Fibroblast of lung (primary cell): ENCODE measurements around the gene HSD17B8. TPM values are rescaled to one million over a fixed set of nuclear protein-coding genes. Genes with fewer than 3 reads are reported as not detected.

Experiments used
- DNase-seq, 2 donors: peaks; one replicate each; pipeline versions ENCODE4 v3.0.0 to v3.0.0-alpha.2; 2010; ENCODE audit warnings: low read depth in 2 of 2
- H2AFZ ChIP-seq: 2 replicates; pipeline ENCODE4 v1.5.1; 2012; ENCODE audit warnings: low read length, control low read depth, inconsistent platforms
- H3K27ac ChIP-seq: 2 replicates; pipeline ENCODE4 v1.5.1; 2011; ENCODE audit warnings: low read length, control low read depth; ENCODE audit not compliant: insufficient read depth
- H3K27me3 ChIP-seq: 2 replicates; pipeline ENCODE4 v1.5.1; 2011; ENCODE audit warnings: mild to moderate bottlenecking, low read length; ENCODE audit not compliant: control insufficient read depth, insufficient read depth
- H3K36me3 ChIP-seq: 2 replicates; pipeline ENCODE4 v1.5.1; 2011; ENCODE audit warnings: low read length; ENCODE audit not compliant: control insufficient read depth, insufficient read depth
- H3K4me1 ChIP-seq: 2 replicates; pipeline ENCODE4 v1.5.1; 2011; ENCODE audit warnings: low read length; ENCODE audit not compliant: control insufficient read depth, insufficient read depth; ENCODE audit errors: extremely low read depth
- H3K4me2 ChIP-seq: 2 replicates; pipeline ENCODE4 v1.5.1; 2011; ENCODE audit warnings: low read length, control low read depth; ENCODE audit not compliant: insufficient read depth; ENCODE audit errors: extremely low read depth
- H3K4me3 ChIP-seq, 4 experiments: fragments of 200-600 bp in 1 of 4; sonication (generic) in 1 of 4; replicated peaks in 1 of 4; 2 replicates each; pipeline ENCODE4 v1.5.1; 2011 to 2016; ENCODE audit warnings: low read length in 4 of 4, low read depth in 3 of 4, mild to moderate bottlenecking in 3 of 4, control low read depth in 2 of 4, inconsistent platforms in 1 of 4, mixed read lengths in 1 of 4; ENCODE audit not compliant: insufficient read depth in 1 of 4; ENCODE audit errors: control extremely low read depth in 1 of 4
- H3K79me2 ChIP-seq: 2 replicates; pipeline ENCODE4 v1.5.1; 2012; ENCODE audit warnings: mild to moderate bottlenecking, low read length, inconsistent platforms; ENCODE audit not compliant: control insufficient read depth, insufficient read depth
- H3K9ac ChIP-seq: 2 replicates; pipeline ENCODE4 v1.5.1; 2011; ENCODE audit warnings: mild to moderate bottlenecking, low read length, control low read depth; ENCODE audit not compliant: insufficient read depth
- H3K9me3 ChIP-seq: 2 replicates; pipeline ENCODE4 v1.5.1; 2012; ENCODE audit warnings: low read depth, low read length; ENCODE audit not compliant: control insufficient read depth, insufficient read depth
- H4K20me1 ChIP-seq: 2 replicates; pipeline ENCODE4 v1.5.1; 2011; ENCODE audit warnings: low read length; ENCODE audit not compliant: control insufficient read depth, insufficient read depth; ENCODE audit errors: extremely low read depth
- CTCF ChIP-seq, 2 donors: IDR thresholded peaks in 1 of 2; conservative IDR thresholded peaks in 1 of 2; 1 replicate in 1 of 2; 2 replicates in 1 of 2; pipeline ENCODE4 v1.5.1; 2011 to 2012; ENCODE audit warnings: low read length in 2 of 2, control low read depth in 1 of 2, inconsistent platforms in 1 of 2, low read depth in 1 of 2, mild to moderate bottlenecking in 1 of 2
- EZH2 ChIP-seq: IDR thresholded peaks from 2 replicates; pipeline ENCODE4 v1.5.1; 2012; ENCODE audit warnings: low read length, control low read depth, mild to moderate bottlenecking; ENCODE audit errors: missing control alignments
- polyA plus RNA-seq, 2 donors: library from polyadenylated mRNA; depleted of rRNA in 1 of 2; stranded (reverse) in 1 of 2; unstranded in 1 of 2; fragments of >200 nt; gene quantifications; 2 replicates each; pipeline ENCODE4 v1.2.1, GENCODE V29; 2011 to 2012; ENCODE audit warnings: missing spikeins in 1 of 2
- total RNA-seq: library from RNA; depleted of rRNA; stranded (reverse); fragments of >200 nt; gene quantifications from 2 replicates; pipeline ENCODE4 v1.2.1, GENCODE V29; 2014

HSD17B8 gene
- total and polyA plus RNA-seq, 2 donors (not counting 1 experiment from before 2014, with no cell fraction given): 4.9 to 11.4 TPM

DNA sequence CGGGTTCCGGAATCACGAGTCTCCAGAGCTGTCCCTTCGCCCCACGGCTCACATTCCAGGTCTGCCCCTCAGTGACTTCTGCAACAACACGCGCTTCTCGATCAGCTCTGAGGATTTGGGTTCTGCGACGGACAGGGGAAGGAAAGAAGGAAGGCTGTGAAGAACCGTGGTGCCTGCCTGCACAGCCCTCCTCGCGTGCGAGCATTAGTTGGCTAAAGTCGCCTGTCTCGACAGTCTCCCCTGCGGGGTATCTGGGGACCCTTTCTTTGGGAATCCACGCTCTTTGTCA, 44.1 kb downstream of the HSD17B8 start:
- peak overlapping the region; percentile 100 for H3K4me2 ChIP-seq
- no peaks in the 10 kb centered on the region for H3K79me2 ChIP-seq
- H3K27ac ChIP-seq: peak overlapping the region; percentile 94
- no peaks in the 10 kb centered on the region for H3K9me3 ChIP-seq
- H3K4me1 ChIP-seq: peaks cover 16% of the 10 kb centered on the region
- H3K9ac ChIP-seq: peak overlapping the region; percentile 81
- H4K20me1 ChIP-seq: no peaks in the 10 kb centered on the region
- TF ChIP-seq CTCF (conservative IDR thresholded peaks at IDR 0.05 in 1 of 2, IDR thresholded peaks at IDR 0.05 in 1 of 2; ENCODE audit: low read depth in 1 of 2, low read length in 2 of 2): no peak
- TF ChIP-seq EZH2: no peak
- H2AFZ ChIP-seq: peak overlapping the region; percentile 80
- no peaks in the 10 kb centered on the region for H3K36me3 ChIP-seq
- peak in 1 of 2 donors; percentile 48 for DNase-seq
- H3K27me3 ChIP-seq: no peaks in the 10 kb centered on the region
- peak overlapping the region; percentile 42 to 68 (median 57) for H3K4me3 ChIP-seq

- H4K20me1 ChIP-seq: no peaks in the 10 kb centered on the region
- peak overlapping the region; percentile 81 for H3K9ac ChIP-seq
- H3K27me3 ChIP-seq: no peaks in the 10 kb centered on the region
- H3K4me2 ChIP-seq: peak overlapping the region; percentile 100
- H3K79me2 ChIP-seq: no peaks in the 10 kb centered on the region
- H3K4me3 ChIP-seq: peak overlapping the region; percentile 42 to 86 (median 58)
- H3K9me3 ChIP-seq: no peaks in the 10 kb centered on the region
- peak; percentile 99 for DNase-seq
- peak overlapping the region; percentile 94 for H3K27ac ChIP-seq
- H2AFZ ChIP-seq: peak overlapping the region; percentile 80
- no peak for TF ChIP-seq CTCF (conservative IDR thresholded peaks at IDR 0.05 in 1 of 2, IDR thresholded peaks at IDR 0.05 in 1 of 2; ENCODE audit: low read depth in 1 of 2, low read length in 2 of 2)
- no peak for TF ChIP-seq EZH2
- no peaks in the 10 kb centered on the region for H3K36me3 ChIP-seq
- H3K4me1 ChIP-seq: peaks cover 16% of the 10 kb centered on the region
Measured at GRCh38 chr6:33248932-33249731, 44.7 kb downstream of the HSD17B8 start.

- peaks cover 16% of the 10 kb centered on the region for H3K4me1 ChIP-seq
- H3K9ac ChIP-seq: peak overlapping the region; percentile 54
- TF ChIP-seq EZH2: no peak
- TF ChIP-seq CTCF (conservative IDR thresholded peaks at IDR 0.05 in 1 of 2, IDR thresholded peaks at IDR 0.05 in 1 of 2; ENCODE audit: low read depth in 1 of 2, low read length in 2 of 2): no peak
- no peaks in the 10 kb centered on the region for H4K20me1 ChIP-seq
- H3K4me2 ChIP-seq: peak overlapping the region; percentile 95
- H2AFZ ChIP-seq: peak overlapping the region; percentile 9
- H3K27me3 ChIP-seq: no peaks in the 10 kb centered on the region
- peak; percentile 72 to 84 for DNase-seq
- no peaks in the 10 kb centered on the region for H3K9me3 ChIP-seq
- peak overlapping the region; percentile 94 for H3K27ac ChIP-seq
- no peaks in the 10 kb centered on the region for H3K36me3 ChIP-seq
- no peaks in the 10 kb centered on the region for H3K79me2 ChIP-seq
- peak overlapping the region; percentile 17 to 86 (median 55) for H3K4me3 ChIP-seq
Measured at GRCh38 chr6:33249732-33250630, 45.5 kb downstream of the HSD17B8 start.
